Neural cell (in vitro differentiated cells): ENCODE measurements around the gene FAM163A.

Experiments
- CTCF ChIP-seq: fragments of 450-650 bp; IDR thresholded peaks from 2 replicates; pipeline ENCODE4 v1.5.1; 2014; ENCODE audit warnings: antibody characterized with exemption, mild to moderate bottlenecking, moderate library complexity; ENCODE audit not compliant: poor library complexity, severe bottlenecking
- EZH2 ChIP-seq: fragments of 200-600, 300-800 bp; shearing (Covaris generic), sonication (generic); IDR thresholded peaks from 2 replicates; pipeline ENCODE4 v1.6.1; 2014; ENCODE audit warnings: antibody characterized with exemption, low read length, borderline replicate concordance, mild to moderate bottlenecking; ENCODE audit not compliant: insufficient read depth, poor library complexity, severe bottlenecking
- RAD21 ChIP-seq: fragments of 450-650 bp; conservative IDR thresholded peaks from 2 replicates; pipeline ENCODE4 v1.6.1; 2014; ENCODE audit warnings: antibody characterized with exemption, mild to moderate bottlenecking, moderate library complexity
- SMC3 ChIP-seq: fragments of 450-650 bp; conservative IDR thresholded peaks from 2 replicates; pipeline ENCODE4 v1.6.1; 2014; ENCODE audit warnings: antibody characterized with exemption, mild to moderate bottlenecking, moderate library complexity; ENCODE audit not compliant: poor library complexity

GRCh38 chr1:179754041-179754624, 11.0 kb downstream of the FAM163A start:
- TF ChIP-seq CTCF, result no peak
- no peak for TF ChIP-seq EZH2
- TF ChIP-seq RAD21, result no peak
- TF ChIP-seq SMC3, result no peak
